Endothelial cell of umbilical vein (primary cell): ENCODE results near the gene LAMTOR4. TPM values are rescaled to one million over a fixed set of nuclear protein-coding genes. Genes with fewer than 3 reads are reported as not detected.

Source experiments
- BruUV-seq: library from RNA; stranded (reverse); fragments of 400-500 nt; replicated peaks from 2 replicates; lab custom pipeline; 2021; lab: Mats Ljungman, UMichigan
- CTCF ChIA-PET: fragments of 300-600, 350-600 bp; sonication (Branson Sonifier 250); formaldehyde crosslinking; loops from one replicate; lab custom pipeline; 2021; ENCODE audit warnings: antibody characterized with exemption, inconsistent platforms; lab: Charles Lee
- POLR2A ChIA-PET: fragments of 300-600, 350-600 bp; sonication (Branson Sonifier 250); formaldehyde crosslinking; loops from one replicate; lab custom pipeline; 2021; ENCODE audit warnings: antibody characterized with exemption, inconsistent platforms; lab: Charles Lee
- DNase-seq: peaks from one replicate; pipeline ENCODE4 v3.0.0-alpha.2; 2011; ENCODE audit warnings: low read depth, low spot score
- FAIRE-seq: peaks from 2 replicates; lab custom pipeline; 2011; peaks lifted over from hg19 to GRCh38; lab: Jason Lieb, UNC
- H2AFZ ChIP-seq: 2 replicates; pipeline ENCODE4 v1.6.0; 2012; ENCODE audit warnings: low read depth, low read length, control low read depth, inconsistent platforms
- H3K27ac ChIP-seq: 2 replicates; pipeline ENCODE4 v1.5.1; 2011; ENCODE audit warnings: low read depth, mild to moderate bottlenecking, control low read depth, low read length, moderate library complexity; ENCODE audit not compliant: insufficient read depth
- H3K27me3 ChIP-seq, 2 experiments: 2 replicates each; pipeline versions ENCODE4 v1.6.0 to v1.6.1; 2011; ENCODE audit warnings: low read length in 2 of 2, mixed read lengths in 1 of 2; ENCODE audit not compliant: control insufficient read depth in 2 of 2, insufficient read depth in 2 of 2
- H3K36me3 ChIP-seq, 2 experiments: 2 replicates in 1 of 2; 3 replicates in 1 of 2; pipeline ENCODE4 v1.5.1; 2011; ENCODE audit warnings: low read length in 2 of 2, mild to moderate bottlenecking in 1 of 2, moderate library complexity in 1 of 2; ENCODE audit not compliant: control insufficient read depth in 2 of 2, insufficient read depth in 2 of 2; ENCODE audit errors: extremely low read depth in 1 of 2
- H3K4me1 ChIP-seq: 3 replicates; pipeline ENCODE4 v1.5.1; 2011; ENCODE audit warnings: mild to moderate bottlenecking, low read length; ENCODE audit not compliant: control insufficient read depth, insufficient read depth; ENCODE audit errors: extremely low read depth
- H3K4me2 ChIP-seq: 2 replicates; pipeline ENCODE4 v1.6.1; 2011; ENCODE audit warnings: low read length, control low read depth, mixed read lengths; ENCODE audit not compliant: insufficient read depth
- H3K4me3 ChIP-seq, 3 experiments: fragments of 200-600 bp in 1 of 3; sonication (generic), shearing (Covaris generic) in 1 of 3; replicated peaks in 1 of 3; 2 replicates each; pipeline ENCODE4 v1.5.1; 2011 to 2016; ENCODE audit warnings: control low read depth in 3 of 3, low read length in 3 of 3, mild to moderate bottlenecking in 2 of 3, inconsistent platforms in 1 of 3, low read depth in 1 of 3, moderate library complexity in 1 of 3; ENCODE audit not compliant: insufficient read depth in 1 of 3
- H3K79me2 ChIP-seq: 2 replicates; pipeline ENCODE4 v1.6.0; 2012; ENCODE audit warnings: low read length, inconsistent platforms; ENCODE audit not compliant: control insufficient read depth, insufficient read depth
- H3K9ac ChIP-seq: replicated peaks from 2 replicates; pipeline ENCODE3; 2011; ENCODE audit warnings: low read length, control low read depth; ENCODE audit not compliant: insufficient read depth; ENCODE audit errors: extremely low read depth
- H3K9me1 ChIP-seq: replicated peaks from 3 replicates; pipeline ENCODE4 v1.6.0; 2011; ENCODE audit warnings: mild to moderate bottlenecking, low read length; ENCODE audit not compliant: control insufficient read depth, insufficient read depth; ENCODE audit errors: extremely low read depth
- H3K9me3 ChIP-seq: replicated peaks from 2 replicates; pipeline ENCODE4 v1.5.1; 2012; ENCODE audit warnings: low read length, inconsistent platforms; ENCODE audit not compliant: control insufficient read depth, insufficient read depth
- H4K20me1 ChIP-seq: replicated peaks from 2 replicates; pipeline ENCODE3; 2011; ENCODE audit warnings: mild to moderate bottlenecking, low read length; ENCODE audit not compliant: control insufficient read depth, insufficient read depth; ENCODE audit errors: extremely low read depth
- EZH2 ChIP-seq: IDR thresholded peaks from 2 replicates; pipeline ENCODE4 v1.6.1; 2012; ENCODE audit warnings: borderline replicate concordance, low read depth, mild to moderate bottlenecking, moderate library complexity, low read length, inconsistent platforms; ENCODE audit not compliant: severe bottlenecking
- FOS ChIP-seq: IDR thresholded peaks from 2 replicates; pipeline ENCODE4 v1.6.1; 2011; ENCODE audit warnings: mild to moderate bottlenecking, low read length, moderate library complexity, borderline replicate concordance; ENCODE audit not compliant: insufficient read depth
- GATA2 ChIP-seq: IDR thresholded peaks from 2 replicates; pipeline ENCODE4 v1.7.0; 2011; ENCODE audit warnings: low read depth, mild to moderate bottlenecking, moderate library complexity, mixed read lengths, low read length; ENCODE audit not compliant: insufficient read length, insufficient read depth
- JUN ChIP-seq: IDR thresholded peaks from 2 replicates; pipeline ENCODE4 v1.6.1; 2011; ENCODE audit warnings: borderline replicate concordance, low read depth; ENCODE audit not compliant: insufficient read length, insufficient read depth
- MYC ChIP-seq: IDR thresholded peaks from one replicate; pipeline ENCODE4 v1.6.1; 2011; ENCODE audit warnings: mild to moderate bottlenecking, low read depth, low read length
- POLR2A ChIP-seq: IDR thresholded peaks from 2 replicates; pipeline ENCODE4 v1.6.1; 2012; ENCODE audit warnings: low read depth, mild to moderate bottlenecking, control low read depth, low read length
- POLR2AphosphoS5 ChIP-seq: IDR thresholded peaks from 2 replicates; pipeline ENCODE4 v1.6.1; 2012; ENCODE audit warnings: low read depth, mild to moderate bottlenecking, control low read depth, low read length, moderate library complexity; ENCODE audit not compliant: insufficient read depth
- dilution Hi-C: fragments of 300-500 bp; cut with MboI; formaldehyde crosslinking; loops from one replicate; pipeline ENCODE4 v1.15.0; 2019; ENCODE audit warnings: low sequenced_read_pairs; ENCODE audit not compliant: extremely low pct_ligation_motif_present
- intact Hi-C: fragments of 100-400 bp; cut with micrococcal nuclease; formaldehyde crosslinking; loops from one replicate; pipeline ENCODE4 v1.10.0; 2022
- polyA plus RNA-seq, 4 experiments: library from polyadenylated mRNA; depleted of rRNA in 3 of 4; stranded (reverse) in 3 of 4; unstranded in 1 of 4; fragments of >200 nt; gene quantifications; 2 replicates each; pipeline versions ENCODE4 v1.2.1 to v1.2.3, GENCODE V29; 2011 to 2012; ENCODE audit warnings: missing spikeins in 1 of 4
- total RNA-seq: library from RNA; stranded (reverse); gene quantifications from 2 replicates; pipeline ENCODE4 v1.2.3, GENCODE V29; 2021
- TF ChIP-seq, protein P1 (sequence below): IDR thresholded peaks from 2 replicates; pipeline ENCODE4 v1.6.1; 2011; ENCODE audit not compliant: insufficient read depth, insufficient read length
- TF ChIP-seq, protein P2 (sequence below), 2 donors: IDR thresholded peaks; 1 replicate in 1 of 2; 2 replicates in 1 of 2; pipeline ENCODE4 v1.5.1; 2011; ENCODE audit warnings: low read length in 2 of 2, mild to moderate bottlenecking in 2 of 2, moderate library complexity in 2 of 2, control low read depth in 1 of 2, inconsistent platforms in 1 of 2, low read depth in 1 of 2; ENCODE audit not compliant: insufficient read depth in 1 of 2; ENCODE audit errors: extremely low read depth in 1 of 2

The LAMTOR4 gene
- total and polyA plus RNA-seq, 2 donors (not counting 3 experiments of a cell fraction or from before 2014, with no cell fraction given) = 139 to 520 TPM

DNA sequence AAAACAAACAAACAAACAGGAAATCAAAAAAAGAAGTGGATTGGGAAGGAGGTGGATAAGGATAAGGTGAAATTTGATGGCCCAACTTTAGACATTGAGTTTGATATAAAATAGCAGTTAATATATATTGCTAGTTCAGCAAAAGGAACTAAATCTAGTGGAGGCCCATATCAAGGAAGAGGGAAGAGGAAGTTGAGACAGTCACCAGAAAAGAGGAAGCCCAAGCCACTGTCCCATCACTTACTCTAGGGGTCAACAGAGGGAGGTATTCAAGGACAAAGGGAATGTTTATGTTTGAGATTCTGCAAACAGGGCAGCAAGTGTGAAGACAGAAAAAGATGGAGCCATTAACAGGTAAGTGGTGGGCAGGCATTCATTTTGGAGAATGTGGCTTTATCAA, 3.7 kb downstream of the LAMTOR4 start:
- H3K27ac ChIP-seq = no peak overlapping the region
- DNase-seq (no peak), FAIRE-seq (no peak)
- no peak overlapping the region for H3K9ac ChIP-seq
- BruUV-seq = no TSS peak
- no peaks in the 10 kb centered on the region for H3K27me3 ChIP-seq
- H3K36me3 ChIP-seq = peaks cover 0 to 17% of the 10 kb centered on the region in 2 experiments
- no peak for TF ChIP-seq EZH2
- no peak for TF ChIP-seq POLR2AphosphoS5
- TF ChIP-seq, protein P1, sequence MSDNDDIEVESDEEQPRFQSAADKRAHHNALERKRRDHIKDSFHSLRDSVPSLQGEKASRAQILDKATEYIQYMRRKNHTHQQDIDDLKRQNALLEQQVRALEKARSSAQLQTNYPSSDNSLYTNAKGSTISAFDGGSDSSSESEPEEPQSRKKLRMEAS = no peak
- TF ChIP-seq POLR2A = no peak
- no peak for TF ChIP-seq MYC
- no peak for TF ChIP-seq JUN
- TF ChIP-seq, protein P2, sequence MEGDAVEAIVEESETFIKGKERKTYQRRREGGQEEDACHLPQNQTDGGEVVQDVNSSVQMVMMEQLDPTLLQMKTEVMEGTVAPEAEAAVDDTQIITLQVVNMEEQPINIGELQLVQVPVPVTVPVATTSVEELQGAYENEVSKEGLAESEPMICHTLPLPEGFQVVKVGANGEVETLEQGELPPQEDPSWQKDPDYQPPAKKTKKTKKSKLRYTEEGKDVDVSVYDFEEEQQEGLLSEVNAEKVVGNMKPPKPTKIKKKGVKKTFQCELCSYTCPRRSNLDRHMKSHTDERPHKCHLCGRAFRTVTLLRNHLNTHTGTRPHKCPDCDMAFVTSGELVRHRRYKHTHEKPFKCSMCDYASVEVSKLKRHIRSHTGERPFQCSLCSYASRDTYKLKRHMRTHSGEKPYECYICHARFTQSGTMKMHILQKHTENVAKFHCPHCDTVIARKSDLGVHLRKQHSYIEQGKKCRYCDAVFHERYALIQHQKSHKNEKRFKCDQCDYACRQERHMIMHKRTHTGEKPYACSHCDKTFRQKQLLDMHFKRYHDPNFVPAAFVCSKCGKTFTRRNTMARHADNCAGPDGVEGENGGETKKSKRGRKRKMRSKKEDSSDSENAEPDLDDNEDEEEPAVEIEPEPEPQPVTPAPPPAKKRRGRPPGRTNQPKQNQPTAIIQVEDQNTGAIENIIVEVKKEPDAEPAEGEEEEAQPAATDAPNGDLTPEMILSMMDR (IDR thresholded peaks at IDR 0.05; ENCODE audit: extremely low read depth in 1 of 2, insufficient read depth in 1 of 2, low read depth in 1 of 2, low read length in 2 of 2) = no peak
- no peak for TF ChIP-seq GATA2
- TF ChIP-seq FOS = no peak
- POLR2A ChIA-PET = no interaction called here
- H3K79me2 ChIP-seq = peaks cover 13% of the 10 kb centered on the region
- H2AFZ ChIP-seq = no peak overlapping the region
- intact Hi-C loops (no loop called here), dilution Hi-C loops (no loop called here)
- no peak overlapping the region for H3K4me3 ChIP-seq
- H3K4me2 ChIP-seq = no peak overlapping the region
- H3K4me1 ChIP-seq = peaks cover 12% of the 10 kb centered on the region
- CTCF ChIA-PET = no interaction called here
- H4K20me1 ChIP-seq = no peaks in the 10 kb centered on the region
- H3K9me3 ChIP-seq = no peaks in the 10 kb centered on the region
- H3K9me1 ChIP-seq = no peaks in the 10 kb centered on the region
